Progenitor cell of endocrine pancreas (in vitro differentiated cells): Measurements from ENCODE around the gene GATAD1. TPM values are rescaled to one million over a fixed set of nuclear protein-coding genes. Genes with fewer than 3 reads are reported as not detected.

Experiments used
- DNase-seq: peaks from one replicate; pipeline ENCODE4 v3.0.0; 2021; ENCODE audit warnings: low spot score; ENCODE audit not compliant: unreplicated experiment
- H3K27ac Mint-ChIP-seq: 2 replicates; pipeline ENCODE4 v1.8.0; 2021; ENCODE audit warnings: mild to moderate bottlenecking, moderate library complexity, mixed read lengths
- H3K27me3 Mint-ChIP-seq: 2 replicates; pipeline ENCODE4 v1.8.0; 2021; ENCODE audit warnings: mixed read lengths
- H3K36me3 Mint-ChIP-seq: 2 replicates; pipeline ENCODE4 v1.8.0; 2022; ENCODE audit warnings: mixed read lengths; ENCODE audit not compliant: insufficient read depth
- H3K4me1 Mint-ChIP-seq: 2 replicates; pipeline ENCODE4 v1.8.0; 2021; ENCODE audit warnings: low read depth, mixed read lengths
- H3K4me3 Mint-ChIP-seq: 2 replicates; pipeline ENCODE4 v1.8.0; 2021; ENCODE audit warnings: low read depth, mild to moderate bottlenecking, moderate library complexity, mixed read lengths
- H3K9me3 Mint-ChIP-seq: 2 replicates; pipeline ENCODE4 v1.8.0; 2021; ENCODE audit warnings: low read depth, mixed read lengths
- CTCF ChIP-seq: fragments of 200-600 bp; sonication (generic); IDR thresholded peaks from one replicate; pipeline ENCODE4 v1.5.0; 2021; ENCODE audit warnings: antibody characterized with exemption, mild to moderate bottlenecking; ENCODE audit not compliant: unreplicated experiment
- total RNA-seq: library from RNA; stranded (reverse); gene quantifications from 2 replicates; pipeline ENCODE4 v1.2.1, GENCODE V29; 2021

The GATAD1 gene
- total RNA-seq, 1 donor from 2014 or later: 51.0 TPM

- TF ChIP-seq CTCF: no peak
- H3K4me3 Mint-ChIP-seq: no peak overlapping the region
- H3K9me3 Mint-ChIP-seq: no peaks in the 10 kb centered on the region
- H3K36me3 Mint-ChIP-seq: no peaks in the 10 kb centered on the region
- peaks cover 4% of the 10 kb centered on the region for H3K27me3 Mint-ChIP-seq
- H3K4me1 Mint-ChIP-seq: peaks cover 4% of the 10 kb centered on the region
- H3K27ac Mint-ChIP-seq: no peak overlapping the region
- DNase-seq: no peak
Measured at GRCh38 chr7:92417913-92418312, 29.4 kb upstream of the GATAD1 start.

GRCh38 chr7:92421676-92422435 lies 25.4 kb upstream of the GATAD1 start:
- no peak overlapping the region for H3K4me3 Mint-ChIP-seq
- peaks cover 19% of the 10 kb centered on the region for H3K27me3 Mint-ChIP-seq
- H3K36me3 Mint-ChIP-seq: no peaks in the 10 kb centered on the region
- DNase-seq: no peak
- TF ChIP-seq CTCF: no peak
- H3K4me1 Mint-ChIP-seq: peaks cover 10% of the 10 kb centered on the region
- peak overlapping the region; percentile 1 for H3K27ac Mint-ChIP-seq
- H3K9me3 Mint-ChIP-seq: no peaks in the 10 kb centered on the region

- Mint-ChIP-seq H3K36me3 (no peaks in the 10 kb centered on the region), H3K9me3 (no peaks in the 10 kb centered on the region), H3K4me1 (peaks cover 10% of the 10 kb centered on the region), H3K4me3 (no peak overlapping the region), H3K27ac (no peak overlapping the region), H3K27me3 (peaks cover 22% of the 10 kb centered on the region)
- no peak for TF ChIP-seq CTCF
- no peak for DNase-seq
Measured at GRCh38 chr7:92422926-92423325, 24.4 kb upstream of the GATAD1 start.

- no peak for DNase-seq
- no peaks in the 10 kb centered on the region for H3K9me3 Mint-ChIP-seq
- peaks cover 22% of the 10 kb centered on the region for H3K27me3 Mint-ChIP-seq
- H3K36me3 Mint-ChIP-seq: no peaks in the 10 kb centered on the region
- peaks cover 10% of the 10 kb centered on the region for H3K4me1 Mint-ChIP-seq
- H3K4me3 Mint-ChIP-seq: peak overlapping the region; percentile 11
- H3K27ac Mint-ChIP-seq: peak overlapping the region; percentile 22
- TF ChIP-seq CTCF: no peak
Measured at GRCh38 chr7:92423710-92424131, 23.6 kb upstream of the GATAD1 start.

GRCh38 chr7:92425311-92425947 lies 21.9 kb upstream of the GATAD1 start:
- H3K27ac Mint-ChIP-seq: no peak overlapping the region

More at GRCh38 chr7:92425311-92425947, 21.9 kb upstream of the GATAD1 start:
- Mint-ChIP-seq H3K4me3 (no peak overlapping the region), H3K4me1 (peaks cover 10% of the 10 kb centered on the region), H3K36me3 (no peaks in the 10 kb centered on the region), H3K27me3 (peaks cover 22% of the 10 kb centered on the region), H3K9me3 (no peaks in the 10 kb centered on the region)
- no peak for TF ChIP-seq CTCF
- DNase-seq: no peak
